Progenitor cell of endocrine pancreas (in vitro differentiated cells): ENCODE data around the gene MRPL9. TPM values are rescaled to one million over a fixed set of nuclear protein-coding genes. Genes with fewer than 3 reads are reported as not detected.

Experiments used
- DNase-seq: peaks from one replicate; pipeline ENCODE4 v3.0.0; 2021; ENCODE audit warnings: low spot score; ENCODE audit not compliant: unreplicated experiment
- H3K27ac Mint-ChIP-seq: 2 replicates; pipeline ENCODE4 v1.8.0; 2021; ENCODE audit warnings: mild to moderate bottlenecking, moderate library complexity, mixed read lengths
- H3K27me3 Mint-ChIP-seq: 2 replicates; pipeline ENCODE4 v1.8.0; 2021; ENCODE audit warnings: mixed read lengths
- H3K36me3 Mint-ChIP-seq: 2 replicates; pipeline ENCODE4 v1.8.0; 2022; ENCODE audit warnings: mixed read lengths; ENCODE audit not compliant: insufficient read depth
- H3K4me1 Mint-ChIP-seq: 2 replicates; pipeline ENCODE4 v1.8.0; 2021; ENCODE audit warnings: low read depth, mixed read lengths
- H3K4me3 Mint-ChIP-seq: 2 replicates; pipeline ENCODE4 v1.8.0; 2021; ENCODE audit warnings: low read depth, mild to moderate bottlenecking, moderate library complexity, mixed read lengths
- H3K9me3 Mint-ChIP-seq: 2 replicates; pipeline ENCODE4 v1.8.0; 2021; ENCODE audit warnings: low read depth, mixed read lengths
- total RNA-seq: library from RNA; stranded (reverse); gene quantifications from 2 replicates; pipeline ENCODE4 v1.2.1, GENCODE V29; 2021
- TF ChIP-seq, protein P1 (sequence below): fragments of 200-600 bp; sonication (generic); IDR thresholded peaks from one replicate; pipeline ENCODE4 v1.5.0; 2021; ENCODE audit warnings: antibody characterized with exemption, mild to moderate bottlenecking; ENCODE audit not compliant: unreplicated experiment

MRPL9 gene
- total RNA-seq, 1 donor from 2014 or later, result 79.4 TPM

DNA sequence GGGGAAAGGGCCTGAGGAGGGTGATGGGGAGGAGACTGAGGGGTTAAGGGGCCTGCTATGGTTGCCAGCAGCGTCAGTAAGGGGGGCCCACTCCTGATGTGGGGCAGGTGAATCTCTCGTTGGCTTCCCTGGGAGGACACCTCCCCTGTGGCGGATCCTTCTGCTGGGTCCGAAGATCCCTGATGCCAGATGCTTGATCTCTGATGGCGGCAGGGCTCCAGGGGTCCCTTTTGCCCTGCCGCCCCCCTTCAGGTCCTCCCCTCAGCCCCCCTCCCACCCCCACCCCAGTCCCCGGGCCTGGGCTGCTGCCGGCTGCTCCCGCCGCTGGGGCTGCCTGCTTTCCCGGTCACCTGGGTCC is 46.9 kb downstream of the MRPL9 start:
- peaks cover 41% of the 10 kb centered on the region for H3K27me3 Mint-ChIP-seq
- H3K27ac Mint-ChIP-seq, result no peak overlapping the region
- DNase-seq, result no peak
- no peaks in the 10 kb centered on the region for H3K9me3 Mint-ChIP-seq
- H3K36me3 Mint-ChIP-seq, result no peaks in the 10 kb centered on the region
- peaks cover 48% of the 10 kb centered on the region for H3K4me1 Mint-ChIP-seq
- TF ChIP-seq, protein P1, sequence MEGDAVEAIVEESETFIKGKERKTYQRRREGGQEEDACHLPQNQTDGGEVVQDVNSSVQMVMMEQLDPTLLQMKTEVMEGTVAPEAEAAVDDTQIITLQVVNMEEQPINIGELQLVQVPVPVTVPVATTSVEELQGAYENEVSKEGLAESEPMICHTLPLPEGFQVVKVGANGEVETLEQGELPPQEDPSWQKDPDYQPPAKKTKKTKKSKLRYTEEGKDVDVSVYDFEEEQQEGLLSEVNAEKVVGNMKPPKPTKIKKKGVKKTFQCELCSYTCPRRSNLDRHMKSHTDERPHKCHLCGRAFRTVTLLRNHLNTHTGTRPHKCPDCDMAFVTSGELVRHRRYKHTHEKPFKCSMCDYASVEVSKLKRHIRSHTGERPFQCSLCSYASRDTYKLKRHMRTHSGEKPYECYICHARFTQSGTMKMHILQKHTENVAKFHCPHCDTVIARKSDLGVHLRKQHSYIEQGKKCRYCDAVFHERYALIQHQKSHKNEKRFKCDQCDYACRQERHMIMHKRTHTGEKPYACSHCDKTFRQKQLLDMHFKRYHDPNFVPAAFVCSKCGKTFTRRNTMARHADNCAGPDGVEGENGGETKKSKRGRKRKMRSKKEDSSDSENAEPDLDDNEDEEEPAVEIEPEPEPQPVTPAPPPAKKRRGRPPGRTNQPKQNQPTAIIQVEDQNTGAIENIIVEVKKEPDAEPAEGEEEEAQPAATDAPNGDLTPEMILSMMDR, result no peak
- peak overlapping the region; percentile 73 for H3K4me3 Mint-ChIP-seq

DNA sequence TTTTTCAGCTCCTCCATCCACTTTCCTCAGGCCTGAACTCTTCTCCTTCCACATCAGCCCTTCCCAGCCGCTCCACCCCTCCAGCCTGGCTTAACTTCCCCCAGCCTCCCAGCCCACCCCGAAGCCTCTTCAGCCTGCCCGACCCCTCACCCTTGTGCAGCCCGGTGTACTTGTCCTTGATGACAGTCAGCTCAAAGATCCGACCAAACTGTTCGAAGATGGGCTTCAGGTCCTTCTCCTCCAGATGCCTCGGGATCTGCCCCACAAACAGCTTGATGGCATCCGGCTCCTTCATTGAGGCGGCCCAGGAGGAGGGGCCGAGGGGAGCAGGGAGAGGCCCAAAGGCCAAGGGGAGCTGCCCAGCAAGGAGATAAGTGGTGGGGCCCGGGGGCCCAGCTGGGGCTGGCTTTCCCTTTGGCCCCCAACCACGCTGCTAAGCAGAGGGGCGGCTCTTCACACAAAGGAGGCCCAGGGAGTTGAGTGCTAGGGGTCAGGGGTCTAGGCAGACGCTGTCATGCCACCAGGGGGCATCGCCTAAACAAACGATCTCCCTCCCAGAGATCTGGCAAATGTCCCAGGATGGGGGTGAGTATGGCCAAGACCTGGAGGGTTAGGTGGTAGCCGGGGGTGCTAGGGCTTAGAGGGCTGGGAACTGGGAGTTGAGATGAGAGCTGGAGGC is 47.4 kb downstream of the MRPL9 start:
- Mint-ChIP-seq H3K27me3 (peaks cover 38% of the 10 kb centered on the region), H3K9me3 (no peaks in the 10 kb centered on the region), H3K27ac (no peak overlapping the region), H3K4me3 (peak overlapping the region; percentile 73), H3K36me3 (no peaks in the 10 kb centered on the region), H3K4me1 (peaks cover 48% of the 10 kb centered on the region)
- TF ChIP-seq, protein P1, result peak; percentile 52
- no peak for DNase-seq

DNA sequence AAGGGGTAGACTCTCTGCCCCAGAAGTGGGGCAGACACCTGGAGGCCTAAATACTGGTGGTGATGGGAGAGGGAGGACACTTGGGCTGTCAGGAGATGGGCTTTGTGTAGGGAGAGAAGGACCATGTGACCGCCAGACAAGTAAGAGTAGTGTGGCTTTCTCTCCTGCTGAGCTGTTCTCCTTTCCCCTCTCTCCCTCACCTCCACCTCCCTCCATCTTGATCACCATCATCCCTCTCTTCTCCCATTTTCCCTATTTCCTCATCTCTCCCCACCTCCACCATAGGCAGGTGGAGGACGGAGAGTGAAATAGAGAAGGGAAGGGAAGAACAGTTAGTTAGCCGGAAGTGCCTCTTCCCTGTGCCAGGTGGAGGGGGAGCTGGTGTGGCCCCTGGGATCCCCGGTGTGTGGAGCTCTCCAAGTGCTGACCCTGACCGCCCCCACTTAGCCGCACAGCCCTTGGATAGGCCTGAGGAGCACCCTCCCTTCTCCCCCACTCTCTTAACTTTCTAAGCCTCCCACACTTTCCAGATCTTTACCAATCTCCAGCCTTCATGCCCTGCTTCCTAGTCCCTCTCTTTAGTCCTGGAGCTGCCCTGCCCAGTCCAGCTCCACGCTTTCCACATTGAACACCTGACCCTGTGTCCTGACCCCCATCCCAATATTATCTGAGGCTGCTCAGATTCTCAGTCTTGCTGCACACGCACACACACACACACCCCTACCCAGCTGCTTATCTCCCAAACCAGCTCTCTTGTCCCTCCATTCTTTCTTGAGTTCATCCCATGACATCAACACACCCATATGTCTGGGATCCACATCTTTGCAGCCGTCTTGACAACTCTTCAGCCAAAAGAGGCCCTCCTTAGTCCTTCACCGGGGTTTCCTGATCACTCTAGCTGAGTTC is 48.2 kb downstream of the MRPL9 start:
- H3K27ac Mint-ChIP-seq, result peak overlapping the region; percentile 12
- peaks cover 30% of the 10 kb centered on the region for H3K27me3 Mint-ChIP-seq
- TF ChIP-seq, protein P1, result no peak
- no peaks in the 10 kb centered on the region for H3K36me3 Mint-ChIP-seq
- H3K4me3 Mint-ChIP-seq, result peak overlapping the region; percentile 73
- H3K4me1 Mint-ChIP-seq, result peaks cover 44% of the 10 kb centered on the region
- no peak for DNase-seq
- H3K9me3 Mint-ChIP-seq, result no peaks in the 10 kb centered on the region

DNA sequence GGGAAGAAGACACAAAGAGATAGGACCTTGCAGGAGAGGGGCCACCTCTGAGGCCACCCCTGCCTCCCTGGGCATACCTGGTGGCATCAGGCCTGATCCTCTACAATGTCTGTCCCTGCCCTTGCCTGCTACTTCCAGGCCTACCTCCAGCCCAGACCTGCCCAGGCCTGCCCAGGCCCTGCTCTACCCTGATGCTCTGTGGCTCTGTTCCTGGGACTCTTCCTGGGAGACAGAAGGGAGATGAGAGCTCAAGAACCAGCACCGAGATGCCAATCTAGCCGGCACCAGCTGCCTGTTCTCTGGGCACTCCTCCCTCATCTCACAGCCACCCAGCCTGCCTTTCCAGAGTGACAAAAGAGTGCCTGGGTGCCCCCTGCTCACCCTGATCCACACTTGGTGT is 49.4 kb downstream of the MRPL9 start:
- Mint-ChIP-seq H3K4me3 (no peak overlapping the region), H3K36me3 (no peaks in the 10 kb centered on the region), H3K9me3 (no peaks in the 10 kb centered on the region), H3K4me1 (peaks cover 44% of the 10 kb centered on the region), H3K27ac (no peak overlapping the region), H3K27me3 (peaks cover 21% of the 10 kb centered on the region)
- TF ChIP-seq, protein P1, result no peak
- DNase-seq, result no peak

DNA sequence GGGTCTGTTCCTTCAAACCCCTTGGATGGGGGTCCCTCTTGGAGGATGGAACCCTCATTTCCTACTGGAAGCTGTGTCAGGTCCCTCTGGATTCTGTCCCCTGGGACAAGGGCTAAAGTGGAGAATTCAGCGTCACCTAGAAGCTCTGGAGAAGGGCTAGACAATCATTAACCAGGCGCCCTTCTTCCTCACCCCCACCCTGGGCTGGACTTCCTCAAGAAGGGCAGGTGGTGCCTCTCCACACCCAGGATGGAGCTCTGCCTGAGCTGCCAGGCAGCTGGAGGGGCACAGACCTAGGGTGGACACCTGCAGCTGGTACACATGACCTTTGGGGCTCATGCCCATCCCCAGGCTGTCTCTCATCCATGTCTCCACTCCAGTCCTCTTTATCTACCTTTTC is 50.3 kb downstream of the MRPL9 start:
- Mint-ChIP-seq H3K9me3 (no peaks in the 10 kb centered on the region), H3K27me3 (peaks cover 13% of the 10 kb centered on the region), H3K36me3 (no peaks in the 10 kb centered on the region), H3K4me1 (peaks cover 44% of the 10 kb centered on the region), H3K4me3 (no peak overlapping the region), H3K27ac (no peak overlapping the region)
- no peak for DNase-seq
- TF ChIP-seq, protein P1, result no peak
